Embryonic facial prominence (tissue), 1 donor: ENCODE data around the gene BCL2L12.

Experiments
- DNase-seq: peaks from one replicate; pipeline ENCODE4 v3.0.0-alpha.2; 2016; ENCODE audit errors: extremely low spot score

The BCL2L12 gene

GRCh38 chr19:49642492-49643035 is 23.2 kb upstream of the BCL2L12 start:
- DNase-seq = no peak

- no peak for DNase-seq
These were observed 22.3 kb upstream of the BCL2L12 start for GRCh38 chr19:49643466-49643865.

GRCh38 chr19:49645592-49645991 is 20.1 kb upstream of the BCL2L12 start:
- no peak for DNase-seq

- DNase-seq = no peak
These were observed 19.7 kb upstream of the BCL2L12 start for GRCh38 chr19:49645995-49646394.

- no peak for DNase-seq
These were observed 19.1 kb upstream of the BCL2L12 start for GRCh38 chr19:49646586-49646985.

- DNase-seq = no peak
These were observed 14.5 kb upstream of the BCL2L12 start for GRCh38 chr19:49651029-49651819.

- DNase-seq = no peak
These were observed 13.7 kb upstream of the BCL2L12 start for GRCh38 chr19:49651820-49652550.

- no peak for DNase-seq
These were observed 12.9 kb upstream of the BCL2L12 start for GRCh38 chr19:49652551-49653465.

- no peak for DNase-seq
These were observed 12.3 kb upstream of the BCL2L12 start for GRCh38 chr19:49653466-49653806.

GRCh38 chr19:49654581-49654980 is 11.2 kb upstream of the BCL2L12 start:
- DNase-seq = no peak

GRCh38 chr19:49655570-49656455 is 9.9 kb upstream of the BCL2L12 start:
- DNase-seq = no peak

GRCh38 chr19:49656456-49657109 is 9.2 kb upstream of the BCL2L12 start:
- no peak for DNase-seq

GRCh38 chr19:49657493-49658138 is 8.1 kb upstream of the BCL2L12 start:
- no peak for DNase-seq

GRCh38 chr19:49658139-49658517 is 7.6 kb upstream of the BCL2L12 start:
- no peak for DNase-seq

GRCh38 chr19:49658566-49659442 is 6.9 kb upstream of the BCL2L12 start:
- no peak for DNase-seq

GRCh38 chr19:49660338-49660961 is 5.3 kb upstream of the BCL2L12 start:
- no peak for DNase-seq

GRCh38 chr19:49662011-49662410 is 3.7 kb upstream of the BCL2L12 start:
- no peak for DNase-seq

- DNase-seq = no peak
These were observed 2.5 kb upstream of the BCL2L12 start for GRCh38 chr19:49663224-49663623.
